ENCODE results near the gene RECQL5.
A peak's percentile ranks its signal among the peaks of the same experiment; 100 is the strongest.

The RECQL5 gene

DNA sequence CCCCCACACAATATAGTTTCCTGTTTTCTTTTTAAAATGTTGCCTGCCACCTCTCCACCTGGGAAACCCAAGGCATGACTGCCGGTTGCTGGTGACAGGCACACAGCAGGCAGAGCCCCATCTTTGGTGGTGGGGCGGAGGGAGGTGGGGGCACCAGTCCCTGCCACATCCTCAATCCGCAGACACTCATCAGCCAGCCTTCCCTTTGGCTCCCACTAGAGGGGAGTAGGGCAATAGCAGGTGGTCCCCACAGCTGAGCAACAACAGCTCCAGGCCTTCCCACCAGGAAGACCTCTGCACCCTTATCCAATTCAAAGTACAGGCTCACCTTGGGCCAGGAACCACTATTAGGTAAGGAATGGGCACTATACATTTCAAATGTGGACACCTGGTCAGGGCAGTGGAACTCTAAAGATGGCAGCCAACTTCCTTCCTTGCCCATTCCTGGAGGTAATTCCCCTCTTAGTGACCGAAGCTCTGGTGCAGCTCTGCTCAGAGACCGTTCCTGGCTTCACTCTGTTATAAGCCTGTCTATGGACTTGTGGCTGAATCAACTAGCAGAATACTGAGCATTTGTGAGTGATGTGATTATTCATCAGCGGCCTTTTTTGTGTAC is 13.9 kb downstream of the RECQL5 start:
- no peak overlapping the region for H3K27ac ChIP-seq (ENCODE audit: low read depth, low read length)
- H3K9ac ChIP-seq (ENCODE audit: low read length in 5 of 5) = no peak overlapping the region
- peaks cover 3 to 62% (median 35%) of the 10 kb centered on the region in 5 donors for H3K36me3 ChIP-seq (ENCODE audit: control insufficient read depth in 5 of 5, insufficient read depth in 5 of 5, low read length in 5 of 5)

GRCh38 chr17:75652341-75652740 is 14.6 kb downstream of the RECQL5 start:
- Histone ChIP-seq H3K4me3 (ENCODE audit: low read depth in 1 of 5, low read length in 5 of 5) (no peak overlapping the region), H3K4me1 (ENCODE audit: control insufficient read depth in 5 of 5, insufficient read depth in 5 of 5, low read length in 5 of 5) (no peaks in the 10 kb centered on the region), H3K27me3 (ENCODE audit: control insufficient read depth in 5 of 5, insufficient read depth in 4 of 5, low read length in 5 of 5) (no peaks in the 10 kb centered on the region), H3K9me3 (ENCODE audit: control insufficient read depth in 5 of 5, low read length in 5 of 5) (no peaks in the 10 kb centered on the region), H3K9ac (ENCODE audit: low read length in 5 of 5) (no peak overlapping the region), H3K27ac (ENCODE audit: low read depth, low read length) (no peak overlapping the region), H3K36me3 (ENCODE audit: control insufficient read depth in 5 of 5, insufficient read depth in 5 of 5, low read length in 5 of 5) (peaks cover 3 to 66% (median 36%) of the 10 kb centered on the region in 5 donors)

More for the DNA sequence above, 13.9 kb downstream of the RECQL5 start:
- H3K4me1 ChIP-seq (ENCODE audit: control insufficient read depth in 5 of 5, insufficient read depth in 5 of 5, low read length in 5 of 5) = no peaks in the 10 kb centered on the region
- no peaks in the 10 kb centered on the region for H3K9me3 ChIP-seq (ENCODE audit: control insufficient read depth in 5 of 5, low read length in 5 of 5)
- no peak overlapping the region for H3K4me3 ChIP-seq (ENCODE audit: low read depth in 1 of 5, low read length in 5 of 5)
- no peaks in the 10 kb centered on the region for H3K27me3 ChIP-seq (ENCODE audit: control insufficient read depth in 5 of 5, insufficient read depth in 4 of 5, low read length in 5 of 5)

DNA sequence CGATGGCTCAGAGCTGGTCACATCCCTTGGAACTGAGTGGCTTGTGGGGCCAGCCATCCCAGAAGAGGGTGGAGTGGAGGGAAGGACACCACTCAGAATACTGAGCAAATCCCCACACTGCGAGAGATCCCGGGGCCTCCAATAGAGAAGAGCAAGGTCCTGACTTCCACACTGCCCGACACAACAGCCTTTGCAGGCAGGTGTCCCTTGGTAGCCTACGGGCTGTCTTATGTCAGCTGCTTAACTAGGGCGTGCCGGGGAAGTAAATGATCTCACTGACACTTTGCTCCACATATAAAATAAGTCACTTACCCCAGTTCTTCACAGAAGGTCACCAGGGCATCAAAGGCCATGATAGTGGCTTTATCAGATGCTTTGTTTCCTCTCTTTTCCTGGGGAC is 16.1 kb downstream of the RECQL5 start:
- Histone ChIP-seq H3K9ac (ENCODE audit: low read length in 5 of 5) (no peak overlapping the region), H3K4me3 (ENCODE audit: low read depth in 1 of 5, low read length in 5 of 5) (no peak overlapping the region), H3K27me3 (ENCODE audit: control insufficient read depth in 5 of 5, insufficient read depth in 4 of 5, low read length in 5 of 5) (no peaks in the 10 kb centered on the region), H3K27ac (ENCODE audit: low read depth, low read length) (no peak overlapping the region), H3K36me3 (ENCODE audit: control insufficient read depth in 5 of 5, insufficient read depth in 5 of 5, low read length in 5 of 5) (peaks cover 3 to 66% (median 39%) of the 10 kb centered on the region in 5 donors), H3K9me3 (ENCODE audit: control insufficient read depth in 5 of 5, low read length in 5 of 5) (no peaks in the 10 kb centered on the region), H3K4me1 (ENCODE audit: control insufficient read depth in 5 of 5, insufficient read depth in 5 of 5, low read length in 5 of 5) (peaks cover 0 to 6% (median 0%) of the 10 kb centered on the region in 5 donors)

DNA sequence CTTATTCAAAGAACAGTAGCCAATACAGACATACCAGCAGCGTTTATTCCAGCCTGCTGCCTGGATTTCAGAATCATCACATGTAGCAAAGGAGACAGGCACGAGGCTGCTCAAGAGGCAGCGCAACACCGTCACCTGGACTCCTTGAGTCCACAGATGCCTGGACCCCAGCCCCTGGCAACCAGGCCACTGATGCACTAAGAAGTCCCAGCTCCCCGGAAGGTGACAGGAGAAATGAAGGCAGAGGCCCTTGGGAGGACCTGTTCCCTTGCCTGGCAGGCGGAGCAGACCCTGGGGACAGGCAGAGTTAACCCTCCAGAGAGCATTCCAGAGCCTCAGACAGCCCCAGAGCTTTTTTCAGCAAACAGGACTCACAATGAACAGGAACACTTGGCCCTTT is 17.3 kb downstream of the RECQL5 start:
- H3K27ac ChIP-seq (ENCODE audit: low read depth, low read length) = no peak overlapping the region

DNA sequence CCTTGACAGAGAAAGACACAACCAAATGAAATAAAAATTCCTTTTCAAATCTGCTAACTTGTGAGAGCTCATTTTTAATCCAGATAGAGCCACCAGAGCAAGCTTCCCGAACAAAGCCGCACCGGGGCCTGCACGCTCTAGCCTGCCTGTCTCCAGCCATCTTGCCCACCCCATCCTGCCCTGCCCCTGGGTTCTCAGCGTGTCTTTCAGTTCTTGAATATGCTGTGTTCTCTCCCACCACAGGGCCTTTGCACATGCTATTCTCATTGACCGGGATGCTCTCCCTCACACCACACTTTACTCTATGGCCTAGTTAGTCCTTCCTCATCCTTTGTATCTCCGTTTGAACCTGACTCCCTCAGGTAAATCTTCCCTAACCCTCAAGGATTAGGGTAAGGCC is 19.0 kb downstream of the RECQL5 start:
- Histone ChIP-seq H3K4me3 (ENCODE audit: low read depth in 1 of 5, low read length in 5 of 5) (no peak overlapping the region), H3K27me3 (ENCODE audit: control insufficient read depth in 5 of 5, insufficient read depth in 4 of 5, low read length in 5 of 5) (no peaks in the 10 kb centered on the region), H3K9ac (ENCODE audit: low read length in 5 of 5) (no peak overlapping the region), H3K9me3 (ENCODE audit: control insufficient read depth in 5 of 5, low read length in 5 of 5) (no peaks in the 10 kb centered on the region), H3K27ac (ENCODE audit: low read depth, low read length) (no peak overlapping the region), H3K4me1 (ENCODE audit: control insufficient read depth in 5 of 5, insufficient read depth in 5 of 5, low read length in 5 of 5) (peaks cover 0 to 9% (median 0%) of the 10 kb centered on the region in 5 donors), H3K36me3 (ENCODE audit: control insufficient read depth in 5 of 5, insufficient read depth in 5 of 5, low read length in 5 of 5) (peaks cover 0 to 63% (median 29%) of the 10 kb centered on the region in 5 donors)

More for the DNA sequence above, 17.3 kb downstream of the RECQL5 start:
- Histone ChIP-seq H3K4me1 (ENCODE audit: control insufficient read depth in 5 of 5, insufficient read depth in 5 of 5, low read length in 5 of 5) (peaks cover 0 to 9% (median 0%) of the 10 kb centered on the region in 5 donors), H3K9me3 (ENCODE audit: control insufficient read depth in 5 of 5, low read length in 5 of 5) (no peaks in the 10 kb centered on the region), H3K9ac (ENCODE audit: low read length in 5 of 5) (no peak overlapping the region), H3K36me3 (ENCODE audit: control insufficient read depth in 5 of 5, insufficient read depth in 5 of 5, low read length in 5 of 5) (peaks cover 3 to 61% (median 36%) of the 10 kb centered on the region in 5 donors), H3K4me3 (ENCODE audit: low read depth in 1 of 5, low read length in 5 of 5) (no peak overlapping the region), H3K27me3 (ENCODE audit: control insufficient read depth in 5 of 5, insufficient read depth in 4 of 5, low read length in 5 of 5) (no peaks in the 10 kb centered on the region)

DNA sequence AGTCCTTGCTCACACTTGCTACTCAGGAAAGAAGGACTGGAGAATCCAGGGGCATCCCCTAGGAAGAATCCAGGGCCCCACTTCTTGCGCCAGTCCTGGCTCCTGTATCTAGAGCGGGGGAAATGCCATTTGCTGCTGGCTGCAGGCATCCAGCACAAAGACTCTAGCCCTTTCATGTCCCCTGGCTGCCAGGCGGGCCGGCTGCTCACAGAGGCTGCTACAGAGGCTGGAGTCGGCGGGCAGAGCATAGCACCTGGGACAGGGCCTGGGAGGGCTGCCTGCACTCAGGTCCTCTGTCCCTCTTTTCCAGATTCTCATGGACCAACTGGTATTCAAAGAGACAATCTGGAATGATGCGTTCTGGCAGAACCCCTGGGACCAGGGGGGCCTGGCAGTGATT is 19.9 kb downstream of the RECQL5 start:
- H3K27me3 ChIP-seq (ENCODE audit: control insufficient read depth in 5 of 5, insufficient read depth in 4 of 5, low read length in 5 of 5) = no peaks in the 10 kb centered on the region
- no peak overlapping the region for H3K4me3 ChIP-seq (ENCODE audit: low read depth in 1 of 5, low read length in 5 of 5)
- H3K9ac ChIP-seq (ENCODE audit: low read length in 5 of 5) = no peak overlapping the region
- no peaks in the 10 kb centered on the region for H3K9me3 ChIP-seq (ENCODE audit: control insufficient read depth in 5 of 5, low read length in 5 of 5)
- H3K27ac ChIP-seq (ENCODE audit: low read depth, low read length) = no peak overlapping the region
- H3K4me1 ChIP-seq (ENCODE audit: control insufficient read depth in 5 of 5, insufficient read depth in 5 of 5, low read length in 5 of 5) = peaks cover 0 to 9% (median 0%) of the 10 kb centered on the region in 5 donors
- peaks cover 0 to 61% (median 29%) of the 10 kb centered on the region in 5 donors for H3K36me3 ChIP-seq (ENCODE audit: control insufficient read depth in 5 of 5, insufficient read depth in 5 of 5, low read length in 5 of 5)

GRCh38 chr17:75646638-75646992 is 20.3 kb downstream of the RECQL5 start:
- Histone ChIP-seq H3K4me1 (ENCODE audit: control insufficient read depth in 5 of 5, insufficient read depth in 5 of 5, low read length in 5 of 5) (peaks cover 0 to 9% (median 0%) of the 10 kb centered on the region in 5 donors), H3K4me3 (ENCODE audit: low read depth in 1 of 5, low read length in 5 of 5) (no peak overlapping the region), H3K9me3 (ENCODE audit: control insufficient read depth in 5 of 5, low read length in 5 of 5) (no peaks in the 10 kb centered on the region), H3K36me3 (ENCODE audit: control insufficient read depth in 5 of 5, insufficient read depth in 5 of 5, low read length in 5 of 5) (peaks cover 0 to 64% (median 30%) of the 10 kb centered on the region in 5 donors), H3K27ac (ENCODE audit: low read depth, low read length) (no peak overlapping the region), H3K9ac (ENCODE audit: low read length in 5 of 5) (no peak overlapping the region), H3K27me3 (ENCODE audit: control insufficient read depth in 5 of 5, insufficient read depth in 4 of 5, low read length in 5 of 5) (no peaks in the 10 kb centered on the region)

GRCh38 chr17:75645889-75646637 is 20.9 kb downstream of the RECQL5 start:
- no peak overlapping the region for H3K27ac ChIP-seq (ENCODE audit: low read depth, low read length)
- H3K4me3 ChIP-seq (ENCODE audit: low read depth in 1 of 5, low read length in 5 of 5) = no peak overlapping the region
- H3K27me3 ChIP-seq (ENCODE audit: control insufficient read depth in 5 of 5, insufficient read depth in 4 of 5, low read length in 5 of 5) = no peaks in the 10 kb centered on the region

DNA sequence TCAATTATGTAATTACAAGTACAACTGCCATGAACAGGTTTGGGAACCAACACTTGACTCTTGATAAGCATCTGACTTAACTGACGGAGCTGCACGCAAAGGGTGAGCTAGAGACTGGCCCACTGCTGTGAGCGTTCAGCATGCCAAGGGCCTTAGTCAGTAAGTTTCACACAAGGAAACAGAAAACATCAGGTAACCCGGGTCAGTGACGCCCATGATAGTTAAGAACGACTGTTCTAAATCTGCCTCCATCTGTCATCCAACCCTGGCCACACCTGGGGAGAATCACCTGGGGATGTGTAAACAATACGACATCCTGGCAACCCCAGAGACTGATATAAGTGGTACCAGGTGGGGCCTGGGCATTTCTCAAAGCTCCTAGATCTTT is 21.5 kb downstream of the RECQL5 start:
- Histone ChIP-seq H3K27me3 (ENCODE audit: control insufficient read depth in 5 of 5, insufficient read depth in 4 of 5, low read length in 5 of 5) (no peaks in the 10 kb centered on the region), H3K9me3 (ENCODE audit: control insufficient read depth in 5 of 5, low read length in 5 of 5) (no peaks in the 10 kb centered on the region), H3K36me3 (ENCODE audit: control insufficient read depth in 5 of 5, insufficient read depth in 5 of 5, low read length in 5 of 5) (peaks cover 0 to 63% (median 34%) of the 10 kb centered on the region in 5 donors), H3K27ac (ENCODE audit: low read depth, low read length) (no peak overlapping the region), H3K9ac (ENCODE audit: low read length in 5 of 5) (no peak overlapping the region), H3K4me1 (ENCODE audit: control insufficient read depth in 5 of 5, insufficient read depth in 5 of 5, low read length in 5 of 5) (peaks cover 0 to 9% (median 0%) of the 10 kb centered on the region in 5 donors), H3K4me3 (ENCODE audit: low read depth in 1 of 5, low read length in 5 of 5) (no peak overlapping the region)

More at GRCh38 chr17:75645889-75646637, 20.9 kb downstream of the RECQL5 start:
- no peaks in the 10 kb centered on the region for H3K9me3 ChIP-seq (ENCODE audit: control insufficient read depth in 5 of 5, low read length in 5 of 5)
- peaks cover 0 to 63% (median 34%) of the 10 kb centered on the region in 5 donors for H3K36me3 ChIP-seq (ENCODE audit: control insufficient read depth in 5 of 5, insufficient read depth in 5 of 5, low read length in 5 of 5)
- H3K4me1 ChIP-seq (ENCODE audit: control insufficient read depth in 5 of 5, insufficient read depth in 5 of 5, low read length in 5 of 5) = peaks cover 0 to 9% (median 0%) of the 10 kb centered on the region in 5 donors
- peak overlapping the region in 1 of 5 donors; percentile 43 for H3K9ac ChIP-seq (ENCODE audit: low read length in 5 of 5)

DNA sequence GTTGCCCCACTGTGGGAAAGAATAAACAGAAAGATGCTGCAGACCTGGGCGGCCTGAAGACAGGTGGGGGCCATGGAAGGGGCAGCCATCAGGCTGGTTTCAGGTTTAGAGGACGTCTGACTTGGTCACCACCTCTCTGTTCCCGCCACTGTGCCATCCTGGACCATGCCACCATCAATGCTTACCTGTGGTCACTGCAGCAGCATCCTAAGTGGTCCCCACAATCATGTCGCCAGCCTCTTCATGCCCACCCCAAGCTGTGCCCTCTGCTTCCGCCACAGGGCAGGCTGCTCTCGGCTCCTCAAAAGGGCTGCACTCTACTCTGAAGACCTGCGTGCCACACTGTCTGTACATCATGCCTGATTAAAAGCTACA is 23.3 kb downstream of the RECQL5 start:
- H3K9me3 ChIP-seq (ENCODE audit: control insufficient read depth in 5 of 5, low read length in 5 of 5) = no peaks in the 10 kb centered on the region
- no peak overlapping the region for H3K4me3 ChIP-seq (ENCODE audit: low read depth in 1 of 5, low read length in 5 of 5)
- H3K4me1 ChIP-seq (ENCODE audit: control insufficient read depth in 5 of 5, insufficient read depth in 5 of 5, low read length in 5 of 5) = peaks cover 0 to 9% (median 0%) of the 10 kb centered on the region in 5 donors
- peak overlapping the region in 1 of 5 donors; percentile 0 for H3K9ac ChIP-seq (ENCODE audit: low read length in 5 of 5)
- H3K36me3 ChIP-seq (ENCODE audit: control insufficient read depth in 5 of 5, insufficient read depth in 5 of 5, low read length in 5 of 5) = peaks cover 0 to 60% (median 32%) of the 10 kb centered on the region in 5 donors
- no peak overlapping the region for H3K27ac ChIP-seq (ENCODE audit: low read depth, low read length)
- H3K27me3 ChIP-seq (ENCODE audit: control insufficient read depth in 5 of 5, insufficient read depth in 4 of 5, low read length in 5 of 5) = no peaks in the 10 kb centered on the region

Measured in subcutaneous abdominal adipose tissue (tissue), 5 donors.